ENCODE data around the gene SMARCAL1. TPM values are rescaled to one million over a fixed set of nuclear protein-coding genes. Genes with fewer than 3 reads are reported as not detected.

SMARCAL1 gene
- total RNA-seq, 1 experiment from 2014 or later = 26.4 TPM

GRCh38 chr2:216405588-216405987, 6.7 kb upstream of the SMARCAL1 start:
- ATAC-seq = no peak
- intact Hi-C loops (cut with micrococcal nuclease; ENCODE audit: unreplicated experiment) = no loop called here

GRCh38 chr2:216406826-216407225, 5.5 kb upstream of the SMARCAL1 start:
- Histone ChIP-seq H3K36me3 (ENCODE audit: control insufficient read depth, insufficient read depth, low read length) (no peaks in the 10 kb centered on the region), H3K9me3 (ENCODE audit: control insufficient read depth, insufficient read depth, low read depth, low read length) (no peaks in the 10 kb centered on the region), H3K27me3 (ENCODE audit: control insufficient read depth, insufficient read depth, low read length) (no peaks in the 10 kb centered on the region), H3K27ac (ENCODE audit: low read length) (no peak overlapping the region), H3K4me3 (ENCODE audit: low read depth in 2 of 2, low read length in 2 of 2) (no peak overlapping the region), H3K4me1 (ENCODE audit: control insufficient read depth, insufficient read depth, low read length) (no peaks in the 10 kb centered on the region)
- DNase-seq (ENCODE audit: low read depth, low spot score) (no peak), ATAC-seq (no peak)
- TF ChIP-seq REST (IDR thresholded peaks at IDR 0.05; ENCODE audit: insufficient read depth in 1 of 2, low read depth in 2 of 2, low read length in 1 of 2) (no peak), POLR2AphosphoS5 (IDR thresholded peaks at IDR 0.05; ENCODE audit: low read depth, low read length) (no peak), CTCF (IDR thresholded peaks at IDR 0.05) (no peak), TCF7L2 (IDR thresholded peaks at IDR 0.05; ENCODE audit: low read depth, low read length) (no peak), SIN3A (IDR thresholded peaks at IDR 0.05; ENCODE audit: borderline replicate concordance, insufficient read depth, low read depth, low read length) (no peak)
- in situ Hi-C loops (cut with HindIII; ENCODE audit: low pct_unique_long_range_greater_than_20kb, low sequenced_read_pairs) = no loop called here
- no TSS peak for BruUV-seq (replicated peaks)
- CTCF ChIA-PET = no interaction called here
- intact Hi-C loops (cut with micrococcal nuclease; ENCODE audit: unreplicated experiment) = no loop called here
- POLR2A ChIA-PET = no interaction called here

More at GRCh38 chr2:216405588-216405987, 6.7 kb upstream of the SMARCAL1 start:
- BruUV-seq (replicated peaks) = no TSS peak
- no peak for TF ChIP-seq REST (IDR thresholded peaks at IDR 0.05; ENCODE audit: insufficient read depth in 1 of 2, low read depth in 2 of 2, low read length in 1 of 2)
- no peak for TF ChIP-seq POLR2AphosphoS5 (IDR thresholded peaks at IDR 0.05; ENCODE audit: low read depth, low read length)
- no peak for TF ChIP-seq TCF7L2 (IDR thresholded peaks at IDR 0.05; ENCODE audit: low read depth, low read length)
- no peak for TF ChIP-seq CTCF (IDR thresholded peaks at IDR 0.05)
- TF ChIP-seq SIN3A (IDR thresholded peaks at IDR 0.05; ENCODE audit: borderline replicate concordance, insufficient read depth, low read depth, low read length) = no peak
- Histone ChIP-seq H3K9me3 (ENCODE audit: control insufficient read depth, insufficient read depth, low read depth, low read length) (no peaks in the 10 kb centered on the region), H3K27me3 (ENCODE audit: control insufficient read depth, insufficient read depth, low read length) (no peaks in the 10 kb centered on the region), H3K27ac (ENCODE audit: low read length) (no peak overlapping the region), H3K36me3 (ENCODE audit: control insufficient read depth, insufficient read depth, low read length) (no peaks in the 10 kb centered on the region), H3K4me3 (ENCODE audit: low read depth in 2 of 2, low read length in 2 of 2) (no peak overlapping the region), H3K4me1 (ENCODE audit: control insufficient read depth, insufficient read depth, low read length) (no peaks in the 10 kb centered on the region)
- ChIA-PET POLR2A (no interaction called here), CTCF (interaction anchor here (0.7 to 1.2 kb wide), 2 partner anchors 78 to 183 kb away, joined by 4 read pairs; no protein-coding TSS in a partner anchor)
- no peak for DNase-seq (ENCODE audit: low read depth, low spot score)
- in situ Hi-C loops (cut with HindIII; ENCODE audit: low pct_unique_long_range_greater_than_20kb, low sequenced_read_pairs) = no loop called here
